Measurements from ENCODE around the gene WDR64.

GRCh38 chr1:241611063-241611462 is 41.0 kb upstream of the WDR64 start:
- peak; percentile 69 for TF ChIP-seq CTCF (IDR thresholded peaks at IDR 0.05; ENCODE audit: poor library complexity)
- TF ChIP-seq EZH2 (IDR thresholded peaks at IDR 0.05; ENCODE audit: borderline replicate concordance): no peak

Measured in hepatocyte (in vitro differentiated cells).